Breast epithelium (tissue), 3 donors: ENCODE results near the gene ZIC4.

Source experiments
- CTCF ChIP-seq, 3 donors: fragments of 450-650 bp; IDR thresholded peaks; one replicate each; pipeline ENCODE4 v1.5.1; 2016 to 2017; ENCODE audit warnings: antibody characterized with exemption in 3 of 3, mild to moderate bottlenecking in 3 of 3, moderate library complexity in 3 of 3
- POLR2A ChIP-seq: fragments of 450-650 bp; IDR thresholded peaks from one replicate; pipeline ENCODE4 v1.6.1; 2016; ENCODE audit warnings: antibody characterized with exemption, mild to moderate bottlenecking, moderate library complexity
- POLR2AphosphoS5 ChIP-seq, 3 donors: sonication (generic); formaldehyde crosslinking; IDR thresholded peaks; one replicate each; pipeline ENCODE4 v1.6.1; 2017; ENCODE audit warnings: antibody characterized with exemption in 3 of 3

- TF ChIP-seq POLR2AphosphoS5 (IDR thresholded peaks at IDR 0.05) (no peak), POLR2A (no peak), CTCF (IDR thresholded peaks at IDR 0.05) (no peak)
Observed at GRCh38 chr3:147415874-147416273, 9.5 kb upstream of the ZIC4 start.
